Glutamatergic neuron (in vitro differentiated cells): Measurements from ENCODE around the gene ERI3. TPM values are rescaled to one million over a fixed set of nuclear protein-coding genes. Genes with fewer than 3 reads are reported as not detected.

ENCODE experiments used
- DNase-seq: peaks from one replicate; pipeline ENCODE4 v3.0.0; 2022
- H3K27ac Mint-ChIP-seq: one replicate; pipeline ENCODE4 v1.8.0; 2020; ENCODE audit warnings: mild to moderate bottlenecking, mixed read lengths, inconsistent platforms; ENCODE audit not compliant: unreplicated experiment
- H3K27me3 Mint-ChIP-seq: one replicate; pipeline ENCODE4 v1.8.0; 2020; ENCODE audit warnings: mild to moderate bottlenecking, moderate library complexity, mixed read lengths, inconsistent platforms; ENCODE audit not compliant: unreplicated experiment
- H3K36me3 Mint-ChIP-seq: one replicate; pipeline ENCODE4 v1.8.0; 2020; ENCODE audit warnings: mild to moderate bottlenecking, mixed read lengths, inconsistent platforms; ENCODE audit not compliant: unreplicated experiment
- H3K4me1 Mint-ChIP-seq: one replicate; pipeline ENCODE4 v1.8.0; 2020; ENCODE audit warnings: mild to moderate bottlenecking, low read depth, mixed read lengths, inconsistent platforms; ENCODE audit not compliant: unreplicated experiment
- H3K4me3 Mint-ChIP-seq: one replicate; pipeline ENCODE4 v1.8.0; 2020; ENCODE audit warnings: mild to moderate bottlenecking, mixed read lengths, inconsistent platforms; ENCODE audit not compliant: unreplicated experiment
- H3K9me3 Mint-ChIP-seq: one replicate; pipeline ENCODE4 v1.8.0; 2020; ENCODE audit warnings: mild to moderate bottlenecking, moderate library complexity, mixed read lengths, inconsistent platforms; ENCODE audit not compliant: unreplicated experiment
- CTCF ChIP-seq: fragments of 200-600 bp; sonication (generic); IDR thresholded peaks from one replicate; pipeline ENCODE4 v1.5.0; 2021; ENCODE audit not compliant: partially characterized antibody, unreplicated experiment
- total RNA-seq: library from RNA; stranded (reverse); fragmentation: NEBNext Ultra II Directional; extraction: Animal tissue kit (Norgen Biotek cat#: 25700); gene quantifications from one replicate; pipeline ENCODE4 v1.2.1, GENCODE V29; 2021; ENCODE audit not compliant: unreplicated experiment

Gene ERI3
- total RNA-seq, 1 donor from 2014 or later = 37.0 TPM

- H3K27me3 Mint-ChIP-seq = peaks cover under 1% of the 10 kb centered on the region
Measured at GRCh38 chr1:44357710-44358109, 2.7 kb upstream of the ERI3 start.

GRCh38 chr1:44355582-44356305 lies 687 bp upstream of the ERI3 start:
- no peak for TF ChIP-seq CTCF
- no peak for DNase-seq
- Mint-ChIP-seq H3K27ac (no peak overlapping the region), H3K36me3 (no peaks in the 10 kb centered on the region), H3K4me3 (peak overlapping the region; percentile 85), H3K4me1 (peaks cover 5% of the 10 kb centered on the region), H3K27me3 (no peaks in the 10 kb centered on the region), H3K9me3 (no peaks in the 10 kb centered on the region)

More at GRCh38 chr1:44357710-44358109, 2.7 kb upstream of the ERI3 start:
- H3K27ac Mint-ChIP-seq = no peak overlapping the region
- no peaks in the 10 kb centered on the region for H3K36me3 Mint-ChIP-seq
- DNase-seq = no peak
- no peaks in the 10 kb centered on the region for H3K9me3 Mint-ChIP-seq
- TF ChIP-seq CTCF = no peak
- peaks cover 5% of the 10 kb centered on the region for H3K4me1 Mint-ChIP-seq
- H3K4me3 Mint-ChIP-seq = no peak overlapping the region

- Mint-ChIP-seq H3K9me3 (no peaks in the 10 kb centered on the region), H3K36me3 (no peaks in the 10 kb centered on the region), H3K27me3 (no peaks in the 10 kb centered on the region), H3K27ac (peak overlapping the region; percentile 29), H3K4me3 (peak overlapping the region; percentile 95), H3K4me1 (peaks cover 5% of the 10 kb centered on the region)
- no peak for DNase-seq
- no peak for TF ChIP-seq CTCF
Measured at GRCh38 chr1:44354268-44354839, 703 bp downstream of the ERI3 start.

GRCh38 chr1:44353604-44354003 lies 1.5 kb downstream of the ERI3 start:
- H3K27me3 Mint-ChIP-seq = no peaks in the 10 kb centered on the region
- no peak for TF ChIP-seq CTCF
- DNase-seq = no peak
- no peaks in the 10 kb centered on the region for H3K9me3 Mint-ChIP-seq
- H3K4me3 Mint-ChIP-seq = no peak overlapping the region
- no peak overlapping the region for H3K27ac Mint-ChIP-seq
- no peaks in the 10 kb centered on the region for H3K36me3 Mint-ChIP-seq
- H3K4me1 Mint-ChIP-seq = peaks cover 5% of the 10 kb centered on the region

- Mint-ChIP-seq H3K27me3 (no peaks in the 10 kb centered on the region), H3K4me1 (peaks cover 3% of the 10 kb centered on the region), H3K9me3 (no peaks in the 10 kb centered on the region)
Measured at GRCh38 chr1:44351289-44351688, 3.8 kb downstream of the ERI3 start.

More at GRCh38 chr1:44351289-44351688, 3.8 kb downstream of the ERI3 start:
- no peak for TF ChIP-seq CTCF
- Mint-ChIP-seq H3K4me3 (no peak overlapping the region), H3K27ac (no peak overlapping the region), H3K36me3 (no peaks in the 10 kb centered on the region)
- no peak for DNase-seq
